Neutrophil (primary cell): Measurements from ENCODE around the gene ROR2.

Source experiments
- H3K27ac ChIP-seq: fragments of 200-600 bp; sonication (generic); 2 replicates; pipeline ENCODE4 v1.5.1; 2016; ENCODE audit warnings: mild to moderate bottlenecking, moderate library complexity
- H3K27me3 ChIP-seq: fragments of 200-600 bp; sonication (generic); 2 replicates; pipeline ENCODE4 v1.6.0; 2016; ENCODE audit warnings: mild to moderate bottlenecking
- H3K36me3 ChIP-seq: fragments of 200-600 bp; sonication (generic); 2 replicates; pipeline ENCODE4 v1.5.1; 2017
- H3K4me1 ChIP-seq, 2 experiments: fragments of 200-600 bp in 1 of 2; sonication (generic) in 1 of 2; 1 replicate in 1 of 2; 2 replicates in 1 of 2; pipeline versions ENCODE4 v1.5.1 to v1.6.1; 2013 to 2016; ENCODE audit warnings: low read depth in 1 of 2, low read length in 1 of 2, mild to moderate bottlenecking in 1 of 2, moderate library complexity in 1 of 2; ENCODE audit not compliant: control insufficient read depth in 1 of 2, insufficient read depth in 1 of 2
- H3K4me3 ChIP-seq, 2 experiments: fragments of 200-600 bp in 1 of 2; sonication (generic) in 1 of 2; 1 replicate in 1 of 2; 2 replicates in 1 of 2; pipeline ENCODE4 v1.5.1; 2013 to 2016; ENCODE audit warnings: low read depth in 1 of 2, low read length in 1 of 2, mild to moderate bottlenecking in 1 of 2, moderate library complexity in 1 of 2
- H3K9me3 ChIP-seq: fragments of 200-600 bp; sonication (generic); 2 replicates; pipeline ENCODE4 v1.5.1; 2016
- CTCF ChIP-seq: fragments of 200-600 bp; sonication (generic); IDR thresholded peaks from 2 replicates; pipeline ENCODE4 v1.5.1; 2016; ENCODE audit warnings: antibody characterized with exemption

ROR2 gene

GRCh38 chr9:91606255-91606995, 343.6 kb downstream of the ROR2 start:
- H3K27ac ChIP-seq, result no peak overlapping the region
- peaks cover 35% of the 10 kb centered on the region for H3K27me3 ChIP-seq
- no peak overlapping the region for H3K4me3 ChIP-seq
- no peaks in the 10 kb centered on the region for H3K9me3 ChIP-seq
- H3K4me1 ChIP-seq, result no peaks in the 10 kb centered on the region
- no peaks in the 10 kb centered on the region for H3K36me3 ChIP-seq
- no peak for TF ChIP-seq CTCF

GRCh38 chr9:91604451-91605179, 345.4 kb downstream of the ROR2 start:
- peaks cover 34% of the 10 kb centered on the region for H3K27me3 ChIP-seq
- TF ChIP-seq CTCF, result no peak
- H3K4me3 ChIP-seq, result no peak overlapping the region
- H3K4me1 ChIP-seq, result no peaks in the 10 kb centered on the region
- H3K36me3 ChIP-seq, result no peaks in the 10 kb centered on the region
- no peak overlapping the region for H3K27ac ChIP-seq
- H3K9me3 ChIP-seq, result no peaks in the 10 kb centered on the region

GRCh38 chr9:91603932-91604331, 346.1 kb downstream of the ROR2 start:
- H3K27ac ChIP-seq, result no peak overlapping the region
- no peak for TF ChIP-seq CTCF
- no peaks in the 10 kb centered on the region for H3K4me1 ChIP-seq
- no peak overlapping the region for H3K4me3 ChIP-seq
- H3K27me3 ChIP-seq, result peaks cover 34% of the 10 kb centered on the region
- H3K9me3 ChIP-seq, result no peaks in the 10 kb centered on the region
- no peaks in the 10 kb centered on the region for H3K36me3 ChIP-seq

- no peaks in the 10 kb centered on the region for H3K4me1 ChIP-seq
- TF ChIP-seq CTCF, result no peak
- no peak overlapping the region for H3K27ac ChIP-seq
- H3K9me3 ChIP-seq, result no peaks in the 10 kb centered on the region
- H3K27me3 ChIP-seq, result peaks cover 22% of the 10 kb centered on the region
- no peaks in the 10 kb centered on the region for H3K36me3 ChIP-seq
- no peak overlapping the region for H3K4me3 ChIP-seq
Measured at GRCh38 chr9:91599564-91599963, 350.5 kb downstream of the ROR2 start.

- Histone ChIP-seq H3K27ac (no peak overlapping the region), H3K9me3 (no peaks in the 10 kb centered on the region), H3K4me1 (no peaks in the 10 kb centered on the region), H3K27me3 (peaks cover 14% of the 10 kb centered on the region), H3K36me3 (no peaks in the 10 kb centered on the region), H3K4me3 (no peak overlapping the region)
- no peak for TF ChIP-seq CTCF
Measured at GRCh38 chr9:91591627-91592026, 358.4 kb downstream of the ROR2 start.
